ENCODE measurements around the gene ARMC10. TPM values are rescaled to one million over a fixed set of nuclear protein-coding genes. Genes with fewer than 3 reads are reported as not detected.
"Not testable (repeated sequence)": the region's sequence is repeated elsewhere in the genome, so short reads cannot be mapped to it uniquely, and the experiment has no call there.

The ARMC10 gene
- total RNA-seq, 1 donor from 2014 or later = 36.6 TPM

DNA sequence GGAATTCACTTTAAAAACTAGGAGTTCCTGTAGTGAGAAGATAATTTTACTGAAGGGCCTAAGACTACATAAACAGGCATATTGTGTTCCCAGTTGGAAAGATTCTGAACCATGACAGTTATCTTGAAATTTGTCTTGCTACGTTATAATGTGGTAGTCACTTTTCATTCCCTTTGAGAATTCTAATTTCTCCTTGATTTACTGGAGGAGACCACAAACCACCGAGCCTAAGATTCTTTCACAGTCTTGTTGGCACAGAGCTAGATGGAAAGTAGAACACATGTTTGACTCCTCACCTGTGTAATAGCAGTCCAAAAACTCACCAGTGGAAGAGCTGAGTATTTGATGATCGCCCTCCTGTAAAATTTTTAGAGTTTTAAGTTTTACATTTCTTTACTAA lies 4.9 kb downstream of the ARMC10 start:
- DNase-seq (ENCODE audit: extremely low spot score in 2 of 2) = no peak
- Histone ChIP-seq H3K27me3 (no peaks in the 10 kb centered on the region), H3K4me3 (no peak overlapping the region), H3K4me1 (peaks cover 20% of the 10 kb centered on the region), H3K9me3 (no peaks in the 10 kb centered on the region), H3K27ac (no peak overlapping the region), H3K36me3 (peaks cover 0 to 16% of the 10 kb centered on the region in 2 donors)
- intact Hi-C loops (cut with DNase I) = no loop called here
- no peak for TF ChIP-seq POLR2AphosphoS5 (IDR thresholded peaks at IDR 0.05; ENCODE audit: insufficient read depth in 1 of 2, low read depth in 1 of 2)
- TF ChIP-seq, protein P1, sequence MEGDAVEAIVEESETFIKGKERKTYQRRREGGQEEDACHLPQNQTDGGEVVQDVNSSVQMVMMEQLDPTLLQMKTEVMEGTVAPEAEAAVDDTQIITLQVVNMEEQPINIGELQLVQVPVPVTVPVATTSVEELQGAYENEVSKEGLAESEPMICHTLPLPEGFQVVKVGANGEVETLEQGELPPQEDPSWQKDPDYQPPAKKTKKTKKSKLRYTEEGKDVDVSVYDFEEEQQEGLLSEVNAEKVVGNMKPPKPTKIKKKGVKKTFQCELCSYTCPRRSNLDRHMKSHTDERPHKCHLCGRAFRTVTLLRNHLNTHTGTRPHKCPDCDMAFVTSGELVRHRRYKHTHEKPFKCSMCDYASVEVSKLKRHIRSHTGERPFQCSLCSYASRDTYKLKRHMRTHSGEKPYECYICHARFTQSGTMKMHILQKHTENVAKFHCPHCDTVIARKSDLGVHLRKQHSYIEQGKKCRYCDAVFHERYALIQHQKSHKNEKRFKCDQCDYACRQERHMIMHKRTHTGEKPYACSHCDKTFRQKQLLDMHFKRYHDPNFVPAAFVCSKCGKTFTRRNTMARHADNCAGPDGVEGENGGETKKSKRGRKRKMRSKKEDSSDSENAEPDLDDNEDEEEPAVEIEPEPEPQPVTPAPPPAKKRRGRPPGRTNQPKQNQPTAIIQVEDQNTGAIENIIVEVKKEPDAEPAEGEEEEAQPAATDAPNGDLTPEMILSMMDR (IDR thresholded peaks at IDR 0.05) = no peak
- no peak for TF ChIP-seq POLR2A (IDR thresholded peaks at IDR 0.05)

DNA sequence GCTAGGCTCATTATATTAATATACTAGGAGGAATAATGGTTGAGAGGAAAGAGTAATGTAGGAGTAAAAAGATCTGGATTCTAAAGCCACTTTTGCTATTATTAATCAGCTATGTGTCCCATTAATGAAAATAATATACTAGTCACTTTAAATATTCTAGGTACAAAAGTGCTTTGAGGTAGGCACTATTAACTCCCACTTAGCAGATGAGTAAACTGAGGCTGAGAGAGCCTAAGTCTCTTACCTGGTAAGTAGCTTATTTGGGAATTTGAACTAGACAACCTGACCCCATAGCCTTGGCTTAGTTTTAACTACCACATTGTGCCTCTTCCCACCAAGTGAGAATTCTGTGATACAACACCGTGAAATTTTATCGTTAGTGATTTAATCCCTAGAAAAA lies 6.0 kb downstream of the ARMC10 start:
- no peaks in the 10 kb centered on the region for H3K27me3 ChIP-seq

DNA sequence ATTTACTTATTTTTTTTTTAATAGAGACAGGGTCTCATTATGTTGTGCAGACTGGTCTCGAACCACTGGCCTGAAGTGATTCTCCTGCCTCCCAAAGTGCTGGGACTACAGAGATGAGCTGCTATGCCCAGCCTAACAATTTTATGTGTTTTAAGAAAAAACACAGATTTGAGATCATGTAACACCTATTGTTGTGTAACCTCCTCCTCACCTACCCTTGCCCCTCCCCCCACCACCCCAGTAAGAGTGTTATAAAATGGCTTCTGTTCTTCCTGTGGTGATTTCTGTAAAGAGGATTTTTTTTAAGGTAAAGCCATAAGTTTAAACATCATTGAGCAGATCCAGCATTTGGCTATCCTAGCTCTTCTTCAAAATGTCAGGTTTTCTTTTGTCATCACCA lies 7.6 kb downstream of the ARMC10 start:
- intact Hi-C loops (cut with DNase I) = no loop called here
- Histone ChIP-seq H3K4me1 (peaks cover under 1% of the 10 kb centered on the region), H3K4me3 (no peak overlapping the region), H3K36me3 (peaks cover 0 to 33% of the 10 kb centered on the region in 2 donors), H3K27me3 (no peaks in the 10 kb centered on the region), H3K27ac (no peak overlapping the region), H3K9me3 (no peaks in the 10 kb centered on the region)
- TF ChIP-seq POLR2AphosphoS5 (IDR thresholded peaks at IDR 0.05; ENCODE audit: insufficient read depth in 1 of 2, low read depth in 1 of 2) (no peak), POLR2A (IDR thresholded peaks at IDR 0.05) (no peak)
- TF ChIP-seq, protein P1 (IDR thresholded peaks at IDR 0.05) = no peak
- no peak for DNase-seq (ENCODE audit: extremely low spot score in 2 of 2)

More for the DNA sequence above, 6.0 kb downstream of the ARMC10 start:
- H3K4me3 ChIP-seq = no peak overlapping the region
- peaks cover 16% of the 10 kb centered on the region for H3K4me1 ChIP-seq
- DNase-seq (ENCODE audit: extremely low spot score in 2 of 2) = no peak
- H3K36me3 ChIP-seq = peaks cover 0 to 20% of the 10 kb centered on the region in 2 donors
- no peak overlapping the region for H3K27ac ChIP-seq
- intact Hi-C loops (cut with DNase I) = no loop called here
- H3K9me3 ChIP-seq = no peaks in the 10 kb centered on the region
- TF ChIP-seq POLR2AphosphoS5 (IDR thresholded peaks at IDR 0.05; ENCODE audit: insufficient read depth in 1 of 2, low read depth in 1 of 2) = no peak
- TF ChIP-seq, protein P1 (IDR thresholded peaks at IDR 0.05) = no peak
- no peak for TF ChIP-seq POLR2A (IDR thresholded peaks at IDR 0.05)

GRCh38 chr7:103083210-103083609 lies 8.3 kb downstream of the ARMC10 start:
- intact Hi-C loops (cut with DNase I) = no loop called here
- H3K36me3 ChIP-seq = peaks cover 0 to 38% of the 10 kb centered on the region in 2 donors
- no peaks in the 10 kb centered on the region for H3K27me3 ChIP-seq

GRCh38 chr7:103092321-103092720 lies 17.4 kb downstream of the ARMC10 start:
- H3K9me3 ChIP-seq; H3K4me3 ChIP-seq; H3K27me3 ChIP-seq; DNase-seq (ENCODE audit: extremely low spot score in 2 of 2); H3K27ac ChIP-seq; intact Hi-C loops (cut with DNase I); H3K4me1 ChIP-seq: not testable (repeated sequence)
- H3K36me3 ChIP-seq = peaks cover 0 to 26% of the 10 kb centered on the region in 2 donors

More at GRCh38 chr7:103083210-103083609, 8.3 kb downstream of the ARMC10 start:
- no peak for DNase-seq (ENCODE audit: extremely low spot score in 2 of 2)
- Histone ChIP-seq H3K9me3 (no peaks in the 10 kb centered on the region), H3K27ac (no peak overlapping the region), H3K4me3 (no peak overlapping the region), H3K4me1 (no peaks in the 10 kb centered on the region)
- TF ChIP-seq POLR2AphosphoS5 (IDR thresholded peaks at IDR 0.05; ENCODE audit: insufficient read depth in 1 of 2, low read depth in 1 of 2) = no peak
- TF ChIP-seq, protein P1 (IDR thresholded peaks at IDR 0.05) = no peak
- TF ChIP-seq POLR2A (IDR thresholded peaks at IDR 0.05) = no peak
